GM12878 (cell line): Measurements from ENCODE around the gene B3GAT1. TPM values are rescaled to one million over a fixed set of nuclear protein-coding genes. Genes with fewer than 3 reads are reported as not detected.

Source experiments
- ATAC-seq: fragments of 200-7000 bp; cut with Tn5 transposase; 3 replicates; pipeline ENCODE4 v1.9.1; 2020; ENCODE audit warnings: mild to moderate bottlenecking, moderate library complexity
- BruUV-seq: library from RNA; stranded (reverse); fragments of 400-500 nt; replicated peaks from 2 replicates; lab custom pipeline; 2021; lab: Mats Ljungman, UMichigan
- CTCF ChIA-PET: fragments of 300-600 bp; sonication (Branson Sonifier 250); formaldehyde crosslinking; extraction: SDS; loops from one replicate; lab custom pipeline; 2021; ENCODE audit warnings: inconsistent platforms; lab: Yijun Ruan, JAX
- POLR2A ChIA-PET: fragments of 350-600 bp; formaldehyde crosslinking; extraction: SDS; loops from one replicate; lab custom pipeline; 2021; ENCODE audit warnings: inconsistent platforms; lab: Charles Lee
- RAD21 ChIA-PET: fragments of 300-600 bp; sonication (Branson Sonifier 250); formaldehyde crosslinking; loops from one replicate; lab custom pipeline; 2023; ENCODE audit warnings: antibody characterized with exemption; ENCODE audit not compliant: unreplicated experiment; lab: Charles Lee
- SMC1A ChIA-PET: fragments of 300-600 bp; sonication (Branson Sonifier 250); formaldehyde crosslinking; loops from one replicate; lab custom pipeline; 2023; ENCODE audit not compliant: unreplicated experiment, uncharacterized antibody; lab: Charles Lee
- DNase-seq: peaks from one replicate; pipeline ENCODE4 v3.0.0-alpha.2; 2011; ENCODE audit warnings: low read depth, low spot score
- FAIRE-seq: peaks from 3 replicates; lab custom pipeline; 2011; peaks lifted over from hg19 to GRCh38; lab: Jason Lieb, UNC
- H2AFZ ChIP-seq: 2 replicates; pipeline ENCODE4 v1.6.0; 2011; ENCODE audit warnings: low read depth, low read length, control low read depth; ENCODE audit not compliant: control insufficient read depth
- H3K27ac ChIP-seq: 2 replicates; pipeline ENCODE4 v1.5.1; 2011; ENCODE audit warnings: control low read depth; ENCODE audit not compliant: control insufficient read depth, insufficient read depth
- H3K27me3 ChIP-seq, 2 experiments: replicated peaks in 1 of 2; 2 replicates each; pipeline versions ENCODE4 v1.6.0 to v1.6.1; 2011; ENCODE audit warnings: low read length in 1 of 2; ENCODE audit not compliant: control insufficient read depth in 2 of 2, insufficient read depth in 2 of 2
- H3K36me3 ChIP-seq, 2 experiments: 2 replicates each; pipeline ENCODE4 v1.5.1; 2011; ENCODE audit warnings: low read length in 1 of 2; ENCODE audit not compliant: control insufficient read depth in 2 of 2, insufficient read depth in 2 of 2
- H3K4me1 ChIP-seq: 2 replicates; pipeline ENCODE4 v1.6.1; 2011; ENCODE audit warnings: mild to moderate bottlenecking, low read length, moderate library complexity, mixed read lengths; ENCODE audit not compliant: control insufficient read depth, insufficient read depth
- H3K4me2 ChIP-seq: 2 replicates; pipeline ENCODE4 v1.6.0; 2011; ENCODE audit warnings: control low read depth; ENCODE audit not compliant: control insufficient read depth, insufficient read depth
- H3K4me3 ChIP-seq: fragments of 200-600 bp; sonication (generic); 2 replicates; pipeline ENCODE4 v1.5.1; 2016
- H3K79me2 ChIP-seq: 2 replicates; pipeline ENCODE4 v1.6.0; 2011; ENCODE audit warnings: low read length; ENCODE audit not compliant: control insufficient read depth, insufficient read depth
- H3K9ac ChIP-seq: 2 replicates; pipeline ENCODE4 v1.8.0; 2011; ENCODE audit warnings: low read length, control low read depth, mixed read lengths; ENCODE audit not compliant: control insufficient read depth, insufficient read depth
- H3K9me3 ChIP-seq: replicated peaks from 3 replicates; pipeline ENCODE4 v1.5.1; 2011; ENCODE audit warnings: mild to moderate bottlenecking, low read length; ENCODE audit not compliant: control insufficient read depth, insufficient read depth
- H4K20me1 ChIP-seq: 2 replicates; pipeline ENCODE4 v1.6.0; 2011; ENCODE audit not compliant: control insufficient read depth, insufficient read depth
- KAT2A ChIP-seq: conservative IDR thresholded peaks from 2 replicates; pipeline ENCODE4 v1.6.1; 2011; ENCODE audit warnings: low read depth, low read length; ENCODE audit not compliant: control insufficient read depth
- KLF5 ChIP-seq: fragments of 450-650 bp; IDR thresholded peaks from 2 replicates; pipeline ENCODE4 v1.6.1; 2014; ENCODE audit warnings: mild to moderate bottlenecking; ENCODE audit not compliant: partially characterized antibody
- NR2F1 ChIP-seq: fragments of 450-650 bp; conservative IDR thresholded peaks from 2 replicates; pipeline ENCODE4 v1.6.1; 2017; ENCODE audit warnings: mild to moderate bottlenecking
- POLR2AphosphoS5 ChIP-seq: IDR thresholded peaks from 2 replicates; pipeline ENCODE4 v1.6.1; 2011; ENCODE audit warnings: mild to moderate bottlenecking, low read length, inconsistent platforms
- RAD21 ChIP-seq: IDR thresholded peaks from 2 replicates; pipeline ENCODE4 v1.6.1; 2011; ENCODE audit warnings: mild to moderate bottlenecking, low read depth, low read length, moderate library complexity; ENCODE audit not compliant: insufficient read depth
- SIX5 ChIP-seq: IDR thresholded peaks from 2 replicates; pipeline ENCODE4 v1.6.1; 2011; ENCODE audit warnings: mild to moderate bottlenecking, low read depth, low read length, moderate library complexity; ENCODE audit not compliant: severe bottlenecking
- STAT3 ChIP-seq: IDR thresholded peaks from 2 replicates; pipeline ENCODE4 v1.6.1; 2011; ENCODE audit warnings: low read depth, low read length, improper control_type of control experiment
- TARDBP ChIP-seq: IDR thresholded peaks from 2 replicates; pipeline ENCODE4 v1.6.1; 2016; ENCODE audit warnings: borderline replicate concordance
- TCF3 ChIP-seq: IDR thresholded peaks from 2 replicates; pipeline ENCODE4 v1.6.1; 2012; ENCODE audit warnings: low read depth, mild to moderate bottlenecking, low read length, borderline replicate concordance; ENCODE audit not compliant: insufficient read depth
- ZNF217 ChIP-seq: fragments of 450-650 bp; IDR thresholded peaks from 2 replicates; pipeline ENCODE4 v1.6.1; 2017; ENCODE audit warnings: antibody characterized with exemption, mild to moderate bottlenecking
- ZNF24 ChIP-seq: fragments of 450-650 bp; IDR thresholded peaks from 2 replicates; pipeline ENCODE4 v1.6.1; 2017; ENCODE audit warnings: antibody characterized with exemption, mild to moderate bottlenecking
- WGBS: methylation state at CpG from one replicate; pipeline ENCODE4 v1.1.6; 2016; ENCODE audit warnings: low lambda C conversion rate; ENCODE audit not compliant: insufficient replicate concordance, insufficient coverage; ENCODE audit errors: missing lambda C conversion rate; 5-methylcytosine and 5-hydroxymethylcytosine counted together
- in situ Hi-C: fragments of 300-500 bp; cut with MboI; formaldehyde crosslinking; loops from 9 replicates; pipeline ENCODE4 v1.14.3; 2018; ENCODE audit warnings: mixed read lengths
- intact Hi-C: fragments of 100-400 bp; cut with micrococcal nuclease; formaldehyde crosslinking; loops from one replicate; pipeline ENCODE4 v1.14.2; 2022; ENCODE audit not compliant: unreplicated experiment
- polyA plus RNA-seq, 11 experiments: library from polyadenylated mRNA; depleted of rRNA in 4 of 11; unstranded in 6 of 11; stranded (reverse) in 5 of 11; fragments of >200 nt; fragmentation: Nextera tagmentation in 4 of 11; fragmentation: Illumina TruSeq in 1 of 11; extraction: Ambion mirVana in 4 of 11; extraction: Trizol in 1 of 11; gene quantifications; 1 replicate in 1 of 11; 2 replicates in 10 of 11; pipeline versions ENCODE4 v1.2.1 to v1.2.3, GENCODE V29; 2011 to 2016; ENCODE audit warnings: inconsistent platforms in 2 of 11, missing spikeins in 2 of 11, low read depth in 1 of 11
- total RNA-seq, 4 experiments: library from RNA; depleted of rRNA in 3 of 4; stranded (reverse); fragments of >200 nt in 3 of 4; fragmentation: Illumina TruSeq in 1 of 4; extraction: Trizol in 1 of 4; gene quantifications; 2 replicates each; pipeline versions ENCODE4 v1.2.1 to v1.2.3, GENCODE V29; 2013 to 2021
- TF ChIP-seq, protein P1 (sequence below): fragments of 450-650 bp; formaldehyde crosslinking; IDR thresholded peaks from 2 replicates; pipeline ENCODE4 v1.4.0; 2020; ENCODE audit warnings: mild to moderate bottlenecking, moderate library complexity

The B3GAT1 gene
- total and polyA plus RNA-seq, 10 of the 15 experiments (the other 5 are each of a cell fraction or from before 2014, with no cell fraction given), result 0.05 TPM; not detected in 9

GRCh38 chr11:134380785-134381184 is 31.3 kb downstream of the B3GAT1 start:
- no peaks in the 10 kb centered on the region; a peak in 2 of 4 replicates for H3K27me3 ChIP-seq
- no peaks in the 10 kb centered on the region for H3K36me3 ChIP-seq
- POLR2A ChIA-PET, result no interaction called here
- DNase-seq (no peak), ATAC-seq (peak; percentile 30; the same call in 1 of the 3 replicates), FAIRE-seq (no peak)
- CTCF ChIA-PET, result no interaction called here
- no peak overlapping the region for H3K4me3 ChIP-seq
- H4K20me1 ChIP-seq, result no peaks in the 10 kb centered on the region
- no peaks in the 10 kb centered on the region for H3K4me1 ChIP-seq
- no peaks in the 10 kb centered on the region for H3K9me3 ChIP-seq
- no peak overlapping the region for H2AFZ ChIP-seq
- BruUV-seq, result no TSS peak
- TF ChIP-seq RAD21, result 0 out of 2 replicates have a peak, but pooled peaks have one; percentile 20
- TF ChIP-seq SIX5, result no peak
- RAD21 ChIA-PET, result no interaction called here
- 16% methylated on average over 4 of the region's 4 CpGs for WGBS
- H3K4me2 ChIP-seq, result no peak overlapping the region
- no peak overlapping the region for H3K9ac ChIP-seq
- H3K79me2 ChIP-seq, result no peaks in the 10 kb centered on the region
- H3K27ac ChIP-seq, result no peak overlapping the region
- in situ Hi-C loops (no loop called here), intact Hi-C loops (no loop called here)
- SMC1A ChIA-PET, result no interaction called here

GRCh38 chr11:134380229-134380628 is 31.8 kb downstream of the B3GAT1 start:
- intact Hi-C loops, result no loop called here
- no peak overlapping the region for H3K27ac ChIP-seq
- H2AFZ ChIP-seq, result no peak overlapping the region
- no peaks in the 10 kb centered on the region for H3K4me1 ChIP-seq
- ChIA-PET SMC1A (no interaction called here), RAD21 (no interaction called here), POLR2A (no interaction called here), CTCF (no interaction called here)
- no peak overlapping the region for H3K4me3 ChIP-seq
- no peak for FAIRE-seq
- ATAC-seq, result no peak
- no peaks in the 10 kb centered on the region for H3K79me2 ChIP-seq
- no peak overlapping the region for H3K9ac ChIP-seq
- no peaks in the 10 kb centered on the region for H3K36me3 ChIP-seq
- H3K4me2 ChIP-seq, result no peak overlapping the region
- BruUV-seq, result no TSS peak
- H3K9me3 ChIP-seq, result no peaks in the 10 kb centered on the region
- H4K20me1 ChIP-seq, result no peaks in the 10 kb centered on the region
- in situ Hi-C loops, result no loop called here
- no peak for DNase-seq
- WGBS, result 23% methylated on average over 10 of the region's 12 CpGs
- TF ChIP-seq TARDBP (no peak), POLR2AphosphoS5 (no peak), ZNF24 (no peak), STAT3 (no peak), TCF3 (no peak), ZNF217 (no peak), KAT2A (no peak), KLF5 (no peak), NR2F1 (no peak)
- TF ChIP-seq, protein P1, sequence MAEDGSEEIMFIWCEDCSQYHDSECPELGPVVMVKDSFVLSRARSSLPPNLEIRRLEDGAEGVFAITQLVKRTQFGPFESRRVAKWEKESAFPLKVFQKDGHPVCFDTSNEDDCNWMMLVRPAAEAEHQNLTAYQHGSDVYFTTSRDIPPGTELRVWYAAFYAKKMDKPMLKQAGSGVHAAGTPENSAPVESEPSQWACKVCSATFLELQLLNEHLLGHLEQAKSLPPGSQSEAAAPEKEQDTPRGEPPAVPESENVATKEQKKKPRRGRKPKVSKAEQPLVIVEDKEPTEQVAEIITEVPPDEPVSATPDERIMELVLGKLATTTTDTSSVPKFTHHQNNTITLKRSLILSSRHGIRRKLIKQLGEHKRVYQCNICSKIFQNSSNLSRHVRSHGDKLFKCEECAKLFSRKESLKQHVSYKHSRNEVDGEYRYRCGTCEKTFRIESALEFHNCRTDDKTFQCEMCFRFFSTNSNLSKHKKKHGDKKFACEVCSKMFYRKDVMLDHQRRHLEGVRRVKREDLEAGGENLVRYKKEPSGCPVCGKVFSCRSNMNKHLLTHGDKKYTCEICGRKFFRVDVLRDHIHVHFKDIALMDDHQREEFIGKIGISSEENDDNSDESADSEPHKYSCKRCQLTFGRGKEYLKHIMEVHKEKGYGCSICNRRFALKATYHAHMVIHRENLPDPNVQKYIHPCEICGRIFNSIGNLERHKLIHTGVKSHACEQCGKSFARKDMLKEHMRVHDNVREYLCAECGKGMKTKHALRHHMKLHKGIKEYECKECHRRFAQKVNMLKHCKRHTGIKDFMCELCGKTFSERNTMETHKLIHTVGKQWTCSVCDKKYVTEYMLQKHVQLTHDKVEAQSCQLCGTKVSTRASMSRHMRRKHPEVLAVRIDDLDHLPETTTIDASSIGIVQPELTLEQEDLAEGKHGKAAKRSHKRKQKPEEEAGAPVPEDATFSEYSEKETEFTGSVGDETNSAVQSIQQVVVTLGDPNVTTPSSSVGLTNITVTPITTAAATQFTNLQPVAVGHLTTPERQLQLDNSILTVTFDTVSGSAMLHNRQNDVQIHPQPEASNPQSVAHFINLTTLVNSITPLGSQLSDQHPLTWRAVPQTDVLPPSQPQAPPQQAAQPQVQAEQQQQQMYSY (CRISPR knock-in tag), result no peak
- H3K27me3 ChIP-seq, result peaks cover 0 to 1% of the 10 kb centered on the region in 2 experiments; a peak in 3 of 4 replicates
